Globus pallidus (tissue), 1 donor: ENCODE measurements around the gene NAV2.

Experiments
- DNase-seq: peaks from one replicate; pipeline ENCODE4 v3.0.0-alpha.2; 2015; ENCODE audit warnings: low spot score

The NAV2 gene

DNA sequence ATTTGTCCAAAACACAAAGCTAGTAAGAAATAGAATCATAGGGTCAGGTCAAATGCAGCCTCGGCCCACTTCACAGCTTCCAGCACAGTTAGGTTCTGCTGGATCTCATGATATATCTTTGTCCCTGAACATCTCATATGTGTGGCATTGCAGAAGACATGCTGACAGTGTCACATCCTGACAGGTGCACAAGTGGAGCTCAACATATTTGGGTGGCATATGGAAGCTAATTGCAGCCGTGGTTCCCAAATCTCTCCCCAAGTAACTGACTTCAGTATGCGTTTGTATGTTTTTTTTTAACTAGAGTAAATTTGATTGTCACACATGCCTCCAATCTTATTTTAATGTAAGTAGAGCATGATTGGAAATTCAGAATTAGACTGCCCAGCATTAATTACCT lies 33.4 kb downstream of the NAV2 start:
- no peak for DNase-seq

DNA sequence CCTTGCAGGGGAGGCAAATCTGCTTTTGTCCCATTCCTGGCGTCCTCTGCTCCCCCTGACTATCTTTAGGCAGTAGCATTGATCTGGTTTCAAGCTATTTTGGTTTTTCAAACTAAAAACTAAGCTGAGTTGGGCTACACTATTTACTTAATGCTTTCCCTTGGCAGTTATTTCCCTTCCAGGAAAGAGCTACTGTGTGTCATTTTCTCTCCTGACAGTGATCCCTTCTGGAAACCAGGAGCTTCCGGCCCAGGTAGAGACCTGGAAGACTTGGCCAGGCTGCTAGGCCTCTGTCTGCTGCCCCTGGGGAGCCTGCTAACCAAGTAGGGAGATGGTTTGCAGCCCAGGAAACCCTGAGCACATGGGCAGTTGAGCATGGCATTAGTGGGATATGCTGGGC lies 35.0 kb downstream of the NAV2 start:
- no peak for DNase-seq

DNA sequence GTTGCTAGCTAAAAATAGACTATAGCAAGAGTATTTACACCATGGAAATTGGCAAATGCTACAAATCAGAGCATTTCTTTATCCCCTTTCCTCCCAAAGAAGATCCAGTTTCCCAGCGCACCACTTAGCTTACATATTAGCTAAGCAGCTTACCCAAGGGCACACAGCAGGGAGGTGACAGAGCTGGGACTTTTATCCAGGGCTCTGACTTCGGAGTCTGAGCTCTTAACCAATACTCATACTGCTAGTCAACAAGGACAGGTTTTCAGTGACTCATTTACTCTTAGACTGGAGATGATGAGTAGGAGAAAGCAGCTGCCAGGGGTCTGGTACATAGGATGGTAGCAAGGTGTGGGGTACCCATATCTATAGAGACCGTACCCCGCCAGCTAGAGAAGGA lies 38.4 kb downstream of the NAV2 start:
- DNase-seq: no peak

DNA sequence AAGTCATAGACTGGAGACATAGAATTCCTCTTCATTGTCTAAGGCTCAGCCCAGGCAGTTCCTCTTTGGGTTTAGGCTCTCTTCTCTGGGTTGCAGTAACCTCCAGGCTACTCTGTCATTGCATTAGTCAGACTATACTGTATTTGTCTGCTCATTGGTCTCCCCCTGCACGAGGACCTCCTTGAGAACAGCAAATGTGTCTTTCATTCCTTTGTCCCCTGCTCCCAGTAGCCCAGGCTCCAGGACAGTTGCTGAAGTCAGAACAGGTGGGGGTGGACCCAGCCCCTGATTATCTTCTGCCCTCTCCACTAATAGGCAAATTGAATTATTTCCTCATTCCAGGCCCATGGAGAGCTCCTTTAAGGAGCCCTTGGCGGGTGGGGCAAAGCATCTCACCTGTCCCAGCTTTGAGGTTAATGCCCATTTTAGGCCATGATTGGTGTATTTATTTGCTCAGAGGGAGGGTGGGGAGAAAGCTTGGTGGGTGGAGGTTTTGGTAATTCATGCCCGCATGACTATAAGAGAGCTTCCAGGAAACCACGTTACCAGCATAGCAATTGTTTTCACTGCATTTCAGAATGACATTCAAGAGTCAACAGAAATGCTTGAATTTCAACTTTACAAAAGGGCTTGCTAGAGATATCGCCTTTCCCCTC lies 40.9 kb downstream of the NAV2 start:
- no peak for DNase-seq

DNA sequence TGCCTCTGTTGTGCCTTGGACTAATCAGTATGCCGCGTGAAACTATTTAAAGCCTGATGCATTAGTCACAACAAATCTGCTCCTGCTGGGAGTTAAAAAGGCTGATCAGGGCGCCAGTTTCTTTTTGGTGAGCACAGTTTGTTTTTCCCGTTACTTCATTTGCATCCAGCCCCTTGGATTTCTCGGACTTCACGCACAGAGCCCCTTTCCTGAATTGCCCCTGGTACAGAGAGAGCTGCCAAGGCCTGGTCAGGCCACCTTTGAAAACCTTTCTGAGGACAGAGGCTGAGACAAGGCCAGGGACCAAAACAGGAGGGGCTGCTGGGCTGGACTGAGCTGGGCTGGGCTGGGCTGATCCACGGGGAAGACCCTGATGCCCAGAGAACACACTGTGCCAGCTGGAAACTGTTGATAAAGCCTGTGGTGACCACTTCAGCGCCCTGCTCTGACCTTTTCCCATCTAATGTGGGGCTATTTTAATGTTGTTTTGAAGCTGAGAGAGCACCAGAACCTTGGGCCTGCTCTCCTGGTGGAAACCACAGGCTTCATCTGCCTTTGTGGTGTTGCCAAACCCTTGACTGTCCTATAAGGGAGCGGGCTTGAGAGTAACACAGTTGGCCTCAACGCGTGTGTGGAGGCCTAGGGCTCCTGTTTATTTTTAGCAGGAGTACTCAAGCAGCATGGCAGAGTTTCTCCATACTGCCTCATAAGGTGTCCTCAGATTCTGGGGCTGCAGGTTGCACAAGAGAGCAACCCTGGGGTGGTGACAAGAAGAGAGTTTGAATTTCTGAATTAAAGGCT lies 44.2 kb downstream of the NAV2 start:
- peak; percentile 78 for DNase-seq

DNA sequence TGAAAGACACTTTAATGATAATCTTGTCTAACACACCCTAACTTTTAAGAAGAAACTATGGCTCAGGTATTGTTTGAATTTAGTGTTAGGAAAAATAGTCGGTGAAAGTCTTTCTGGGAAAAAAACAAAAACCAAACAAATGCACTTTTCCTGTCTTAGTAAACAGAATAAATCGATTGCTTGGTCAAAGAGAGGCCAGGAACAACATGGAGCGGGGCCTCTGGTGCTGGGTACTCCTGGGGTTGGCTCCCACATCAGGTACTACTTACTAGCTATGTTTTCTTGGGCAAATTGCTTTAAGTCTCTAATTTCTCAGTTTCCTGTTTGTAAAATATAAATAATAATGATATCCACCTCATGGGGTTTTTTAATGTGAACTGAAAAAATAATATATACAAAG lies 46.8 kb downstream of the NAV2 start:
- DNase-seq: no peak

DNA sequence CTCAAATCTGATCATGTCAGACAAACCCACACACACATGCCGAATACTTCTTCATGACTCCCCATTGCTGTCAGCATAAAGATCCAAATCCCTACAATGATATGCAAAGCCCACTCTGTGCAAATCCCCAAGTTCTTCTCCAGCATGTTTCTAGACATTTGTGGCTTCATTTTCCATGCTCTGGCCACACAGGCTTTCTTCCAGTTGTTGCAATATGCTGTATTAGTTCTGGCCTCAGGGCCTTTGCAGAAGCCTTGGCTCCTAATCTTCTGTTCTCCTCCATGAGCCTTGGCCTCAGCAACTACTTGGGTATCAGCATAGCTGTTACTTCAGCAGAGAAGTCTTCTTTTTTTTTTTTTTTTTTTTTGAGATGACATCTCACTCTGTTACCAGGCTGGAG lies 49.6 kb downstream of the NAV2 start:
- no peak for DNase-seq

DNA sequence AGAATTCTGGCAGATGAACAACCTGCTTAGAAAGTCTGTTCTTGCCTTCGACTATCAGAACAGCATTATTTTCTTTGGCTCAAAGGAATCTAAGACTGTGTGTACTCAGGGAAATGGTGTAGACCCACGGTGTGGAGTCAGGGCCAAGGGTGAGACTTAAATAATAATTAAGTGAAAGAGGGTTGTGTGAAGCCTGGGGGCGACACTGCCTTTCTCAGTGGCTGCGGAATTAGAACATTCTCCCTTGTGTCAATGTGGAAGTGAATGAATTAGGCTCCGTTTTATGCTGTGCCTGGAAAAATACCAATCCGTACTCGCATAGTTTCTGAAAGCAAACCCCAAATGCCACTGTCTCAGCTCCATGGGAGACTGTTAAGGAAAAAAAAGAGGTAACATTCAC lies 50.7 kb downstream of the NAV2 start:
- no peak for DNase-seq

DNA sequence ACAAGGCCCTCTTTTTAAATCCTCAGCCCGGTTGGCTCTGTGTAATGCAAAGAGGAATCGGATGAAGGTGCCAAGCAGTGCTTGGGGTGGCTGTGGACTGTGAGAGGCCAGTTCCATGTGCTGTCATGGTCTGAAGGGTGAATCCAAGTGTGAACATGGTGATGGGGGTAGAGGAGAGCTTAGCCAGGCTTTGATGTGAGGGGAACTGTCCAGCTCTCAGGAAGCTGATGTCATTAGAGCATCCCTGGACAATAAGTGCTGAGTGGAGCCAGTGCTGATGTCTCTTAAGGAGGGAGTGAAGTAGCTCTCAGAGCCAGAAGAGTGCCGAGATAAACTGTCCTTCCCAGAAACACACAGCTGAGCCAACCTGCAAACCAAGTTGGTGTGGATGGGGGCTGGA lies 53.6 kb downstream of the NAV2 start:
- no peak for DNase-seq

DNA sequence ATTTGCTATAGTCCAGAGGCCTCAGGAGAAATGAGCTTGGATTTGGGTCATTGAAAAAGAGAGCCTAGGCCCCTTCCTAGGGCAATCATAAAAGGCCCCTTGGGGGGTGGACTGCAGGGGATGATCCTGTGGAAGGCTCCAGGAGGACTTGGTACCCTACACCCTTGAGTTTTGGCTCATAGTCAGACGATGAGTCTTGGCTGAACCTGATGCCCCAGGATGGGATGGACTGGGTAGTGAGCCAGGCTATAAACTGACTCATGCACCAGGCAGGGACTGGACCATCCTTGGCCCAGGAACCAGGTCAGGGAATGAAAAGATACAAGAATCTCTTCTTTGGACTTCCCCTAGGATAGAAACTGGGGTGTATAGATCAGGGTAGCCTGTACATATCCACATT lies 54.2 kb downstream of the NAV2 start:
- DNase-seq: no peak

DNA sequence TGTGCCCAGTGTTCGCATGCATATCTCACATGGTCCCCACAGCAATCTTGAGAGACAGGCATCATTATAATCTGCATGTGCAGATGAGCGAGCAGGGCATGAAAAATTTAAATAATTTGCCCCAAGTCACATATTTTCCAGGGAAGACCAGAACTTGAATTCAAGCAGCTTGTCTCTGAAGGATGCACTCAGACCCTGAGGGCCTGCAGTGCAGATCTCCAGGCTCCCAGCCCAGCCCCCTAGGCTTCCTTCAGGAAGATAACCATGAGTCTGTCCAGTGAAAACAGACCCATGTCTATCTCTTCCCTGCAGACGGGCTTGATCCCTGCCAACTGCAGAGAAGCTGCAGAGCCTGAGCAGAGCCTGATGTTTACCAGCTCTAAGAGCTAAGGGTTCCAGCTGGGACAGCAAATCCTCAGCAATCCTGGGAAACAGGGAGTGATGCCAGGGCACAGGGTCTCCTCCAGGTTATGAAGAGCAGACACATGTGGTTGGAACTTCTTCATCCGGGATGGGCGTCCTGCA lies 55.1 kb downstream of the NAV2 start:
- no peak for DNase-seq

DNA sequence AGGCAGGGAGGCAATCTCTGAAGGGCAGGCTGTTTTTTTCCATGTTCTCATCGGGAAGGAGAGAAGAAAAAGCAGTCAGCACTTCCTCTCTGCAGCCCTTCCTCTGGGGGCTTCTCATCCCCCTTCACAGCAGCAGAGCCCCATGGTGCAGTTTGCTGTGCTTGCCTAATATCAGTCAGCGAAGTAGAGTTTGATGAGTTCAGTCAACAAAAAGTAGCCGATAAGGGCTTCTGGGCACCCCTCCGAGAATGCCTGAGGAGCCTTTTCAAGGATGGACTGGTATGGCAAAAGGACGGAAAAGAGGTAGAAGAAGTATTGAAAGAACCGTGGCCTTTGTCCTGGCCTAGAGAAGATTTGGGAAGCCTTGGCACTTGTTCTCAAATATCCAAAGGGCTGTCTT lies 55.6 kb downstream of the NAV2 start:
- DNase-seq: no peak

DNA sequence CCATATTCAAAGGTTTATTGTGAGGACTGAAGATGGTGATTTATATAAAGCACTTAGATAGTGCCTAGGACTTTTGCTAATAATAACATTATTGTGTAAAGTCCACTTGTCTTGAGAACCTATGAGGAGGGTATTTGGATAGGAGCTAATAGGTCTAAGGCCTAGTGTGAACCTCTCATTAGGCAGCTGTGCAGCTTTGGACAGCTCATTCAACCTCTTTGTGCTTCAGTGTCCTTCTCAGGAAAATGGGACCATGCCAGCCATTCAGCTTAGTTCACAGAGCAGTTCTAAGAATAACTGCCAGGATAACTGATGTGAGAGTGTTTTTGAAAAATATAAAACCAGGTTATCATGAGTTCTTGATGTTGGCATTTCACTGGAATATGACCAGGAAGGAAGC lies 56.2 kb downstream of the NAV2 start:
- DNase-seq: peak; percentile 54

DNA sequence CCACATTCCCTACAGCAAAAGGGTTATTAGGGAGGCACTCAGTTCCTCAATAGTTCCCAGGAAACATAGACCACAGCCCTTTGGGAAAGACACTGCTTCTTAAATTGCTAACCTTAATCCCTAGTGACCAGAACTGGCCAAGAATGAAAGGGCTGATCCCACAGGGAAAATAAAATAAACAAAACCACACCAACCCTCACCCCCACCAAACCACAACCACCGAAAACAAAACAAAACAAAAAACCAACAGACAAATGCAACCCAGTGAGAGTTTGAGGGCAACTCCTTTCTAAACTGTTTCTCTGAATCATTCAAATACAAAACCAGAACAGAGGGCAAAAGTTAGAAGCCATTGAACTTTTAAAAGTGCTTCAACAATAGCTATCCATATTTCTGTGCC lies 57.2 kb downstream of the NAV2 start:
- no peak for DNase-seq

DNA sequence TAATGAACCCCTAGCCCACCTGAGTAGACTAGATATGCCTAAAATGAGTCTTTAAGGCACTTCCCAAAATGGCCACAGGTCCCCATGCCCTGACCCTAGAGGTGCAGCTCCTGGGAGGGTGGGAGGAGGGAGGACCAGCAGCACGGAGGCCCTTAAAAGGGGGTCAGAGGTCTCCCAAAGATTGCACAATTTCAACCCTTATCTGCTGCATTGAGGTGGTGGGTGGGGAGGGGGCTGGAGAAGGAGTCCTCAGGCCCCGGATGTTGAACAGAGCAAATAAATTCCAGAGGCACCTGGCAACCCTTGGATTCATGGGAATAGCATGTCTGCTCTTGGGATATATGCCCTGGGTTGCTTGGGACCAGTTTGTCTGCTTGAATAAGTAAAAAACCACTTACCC lies 57.6 kb downstream of the NAV2 start:
- no peak for DNase-seq

DNA sequence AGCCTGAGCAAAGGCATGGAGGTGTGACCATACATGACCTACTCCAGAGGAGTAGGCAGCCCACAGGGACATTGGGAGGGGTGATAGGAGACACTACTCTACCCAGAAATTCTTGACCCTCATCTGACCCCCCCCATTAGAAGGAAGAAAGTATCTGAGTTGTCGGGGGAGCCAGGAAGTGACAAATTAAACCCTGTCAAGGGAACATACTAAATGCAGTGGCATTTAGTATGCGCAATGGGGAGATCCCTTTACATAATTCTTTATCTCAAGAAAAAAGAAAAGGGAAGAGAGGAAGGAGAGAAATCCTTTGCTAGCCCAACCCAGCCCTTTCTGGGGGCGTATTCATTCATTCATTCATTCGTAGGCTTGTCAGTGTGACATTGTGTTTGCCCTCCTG lies 58.8 kb downstream of the NAV2 start:
- no peak for DNase-seq

DNA sequence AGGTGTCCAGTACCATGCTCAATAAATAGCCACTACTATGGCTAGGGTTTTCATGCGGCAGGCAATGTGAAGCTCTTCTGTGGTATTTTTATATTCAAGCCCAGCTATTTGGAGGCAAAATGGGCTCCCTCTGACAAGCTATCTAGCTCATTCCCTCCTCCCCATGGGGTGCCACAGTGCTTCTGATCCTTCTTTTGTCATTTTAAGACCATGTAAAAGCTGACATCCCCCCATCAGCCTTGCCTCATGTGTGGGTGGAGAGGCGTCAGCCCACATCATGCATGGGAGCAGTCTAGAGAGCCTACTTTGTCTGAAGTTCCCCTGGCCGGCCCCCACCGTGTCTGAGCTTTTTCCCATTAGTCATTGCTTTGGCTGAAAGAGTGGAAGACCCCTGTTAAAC lies 59.8 kb downstream of the NAV2 start:
- no peak for DNase-seq

DNA sequence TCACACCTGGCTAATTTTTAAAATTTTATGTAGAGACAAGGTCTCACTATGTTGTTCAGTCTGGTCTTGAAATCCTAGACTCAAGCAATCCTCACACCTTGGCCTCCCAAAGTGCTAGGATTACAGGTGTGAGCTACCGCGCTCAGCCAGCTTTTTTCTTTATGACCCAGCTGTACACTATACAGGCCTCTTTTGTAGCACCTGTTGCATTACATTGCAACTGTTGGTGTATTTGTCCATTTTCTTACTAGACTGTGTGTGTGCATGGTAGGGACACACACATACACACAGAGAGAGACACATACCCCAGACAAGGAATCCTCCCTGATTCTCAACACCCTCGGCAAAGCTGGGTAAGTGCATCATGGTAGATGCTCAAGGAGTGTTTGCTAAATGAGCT lies 61.7 kb downstream of the NAV2 start:
- DNase-seq: no peak

DNA sequence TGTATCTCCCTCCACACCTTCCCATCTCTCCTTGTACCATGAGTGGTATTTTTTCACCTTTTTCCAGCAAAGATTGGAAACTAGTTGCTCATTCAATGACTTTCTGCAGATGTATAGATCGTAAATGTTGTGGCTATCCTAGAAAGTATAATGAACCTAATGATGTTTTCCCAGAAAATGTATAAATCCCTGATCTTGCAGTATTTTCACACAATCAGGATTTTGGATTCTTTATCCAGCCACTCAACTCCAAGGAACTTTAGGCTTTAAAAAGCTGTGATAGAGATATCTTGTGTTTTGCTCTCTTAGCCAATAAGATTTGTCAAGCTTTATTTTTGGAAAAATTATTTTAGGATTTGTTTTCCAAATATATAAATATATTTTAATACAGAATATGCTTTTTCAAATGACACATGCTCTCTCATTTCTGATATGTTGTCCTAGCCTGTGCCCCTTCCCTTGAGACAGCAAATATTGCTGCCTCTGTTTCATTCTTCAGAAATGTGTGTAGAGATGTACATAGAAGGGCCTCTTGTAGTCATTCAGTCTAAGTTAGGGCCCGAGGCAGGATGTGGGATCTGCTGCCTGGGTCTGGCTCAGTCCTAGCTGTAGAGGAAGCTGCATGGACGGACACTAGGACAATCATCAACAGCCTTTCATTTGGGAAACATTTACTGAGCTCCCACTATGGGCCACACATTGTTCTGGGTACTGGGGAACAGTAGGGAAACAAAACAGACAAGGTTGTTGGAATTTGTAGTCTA lies 62.4 kb downstream of the NAV2 start:
- DNase-seq: no peak

DNA sequence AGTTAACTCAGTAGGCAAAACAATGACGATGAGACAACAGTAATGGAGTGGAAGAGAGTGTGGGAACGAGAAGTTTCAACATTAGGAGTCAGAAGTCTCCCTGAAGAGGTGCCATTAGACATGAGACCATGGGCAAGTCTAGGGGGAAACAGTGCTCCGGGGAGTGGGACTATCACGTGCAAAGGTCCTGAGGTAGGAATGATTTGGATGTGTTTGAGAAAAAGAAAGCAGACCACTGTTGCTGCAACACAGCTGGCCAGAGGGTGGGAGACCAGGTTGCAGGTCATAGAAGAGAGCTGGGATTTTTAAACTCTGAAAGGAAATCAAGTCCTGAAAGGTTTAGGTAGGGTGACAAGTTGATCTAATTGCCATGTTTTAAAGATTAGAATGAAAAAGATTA lies 63.0 kb downstream of the NAV2 start:
- no peak for DNase-seq

DNA sequence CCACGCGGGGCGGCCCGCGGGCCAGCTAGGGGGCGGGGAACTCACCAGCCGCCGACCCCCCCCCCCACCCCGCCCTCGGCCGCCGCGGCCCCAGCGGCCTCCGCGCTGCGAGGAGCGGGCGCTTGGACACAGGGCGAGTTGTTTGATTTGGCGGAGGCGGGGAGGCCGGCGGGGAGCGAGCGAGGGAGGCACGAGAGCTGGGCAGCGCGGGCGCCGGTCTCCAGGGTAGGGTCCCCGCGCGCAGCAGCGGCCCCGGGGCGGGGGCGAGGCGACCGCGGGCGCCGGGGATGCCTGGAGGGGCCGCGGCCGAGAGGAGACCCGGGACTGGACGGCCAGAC lies 64.4 kb downstream of the NAV2 start:
- DNase-seq: peak; percentile 31

DNA sequence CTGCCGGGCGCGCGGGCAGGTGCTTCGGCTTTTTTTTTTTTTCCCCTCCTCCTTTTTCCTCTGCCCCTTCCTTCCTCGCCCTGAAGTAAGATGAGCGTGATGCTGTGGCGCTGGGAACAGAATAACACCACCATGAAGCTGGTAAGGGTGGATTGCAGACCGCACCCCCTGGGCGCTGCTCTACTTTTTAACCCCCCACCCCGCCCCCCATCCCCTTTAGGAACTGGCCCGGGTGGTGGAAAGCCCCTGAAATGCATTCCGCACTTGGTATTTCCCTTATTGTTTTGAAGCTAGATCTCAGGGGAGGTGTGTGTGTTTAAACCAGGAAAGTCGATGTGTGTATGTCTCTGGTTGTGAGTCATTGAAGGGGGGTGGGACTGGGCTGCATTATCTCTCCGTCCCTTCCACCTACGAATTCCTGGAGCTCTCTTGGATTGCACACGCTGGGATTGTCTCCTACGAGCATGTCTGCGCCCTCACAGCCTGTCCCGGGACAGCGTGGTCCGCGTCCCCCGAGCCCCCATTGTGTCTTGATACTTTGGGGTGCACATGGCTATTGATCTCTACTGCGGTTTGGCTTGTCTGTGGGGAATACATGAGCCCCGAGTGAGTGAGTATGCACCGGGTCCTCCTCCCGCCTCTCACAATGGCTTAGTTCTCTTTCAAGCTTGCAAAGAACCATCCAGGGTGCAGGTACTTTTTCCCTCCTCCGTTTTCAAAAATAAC lies 64.9 kb downstream of the NAV2 start:
- DNase-seq: no peak
